ENCODE measurements around the gene ADAMTS13.

The ADAMTS13 gene

GRCh38 chr9:133430244-133430643 lies 8.1 kb downstream of the ADAMTS13 start:
- no peak for TF ChIP-seq CTCF (IDR thresholded peaks at IDR 0.05; ENCODE audit: control insufficient read depth, insufficient read depth, low read depth, low read length, missing control alignments)
- no peak for DNase-seq (ENCODE audit: low read depth)
- no peak overlapping the region for H3K4me3 ChIP-seq (ENCODE audit: control insufficient read depth, low read depth, low read length)

GRCh38 chr9:133433351-133433843 lies 11.2 kb downstream of the ADAMTS13 start:
- TF ChIP-seq CTCF (IDR thresholded peaks at IDR 0.05; ENCODE audit: control insufficient read depth, insufficient read depth, low read depth, low read length, missing control alignments) = no peak
- DNase-seq (ENCODE audit: low read depth) = no peak
- H3K4me3 ChIP-seq (ENCODE audit: control insufficient read depth, low read depth, low read length) = no peak overlapping the region

- no peak overlapping the region for H3K4me3 ChIP-seq (ENCODE audit: control insufficient read depth, low read depth, low read length)
- DNase-seq (ENCODE audit: low read depth) = no peak
- no peak for TF ChIP-seq CTCF (IDR thresholded peaks at IDR 0.05; ENCODE audit: control insufficient read depth, insufficient read depth, low read depth, low read length, missing control alignments)
These were observed 14.5 kb downstream of the ADAMTS13 start for GRCh38 chr9:133436681-133437080.

- no peak overlapping the region for H3K4me3 ChIP-seq (ENCODE audit: control insufficient read depth, low read depth, low read length)
- TF ChIP-seq CTCF (IDR thresholded peaks at IDR 0.05; ENCODE audit: control insufficient read depth, insufficient read depth, low read depth, low read length, missing control alignments) = peak; percentile 32
- no peak for DNase-seq (ENCODE audit: low read depth)
These were observed 15.8 kb downstream of the ADAMTS13 start for GRCh38 chr9:133437753-133438531.

- H3K4me3 ChIP-seq (ENCODE audit: control insufficient read depth, low read depth, low read length) = no peak overlapping the region
- no peak for DNase-seq (ENCODE audit: low read depth)
- TF ChIP-seq CTCF (IDR thresholded peaks at IDR 0.05; ENCODE audit: control insufficient read depth, insufficient read depth, low read depth, low read length, missing control alignments) = no peak
These were observed 17.2 kb downstream of the ADAMTS13 start for GRCh38 chr9:133439337-133439736.

GRCh38 chr9:133440874-133441273 lies 18.7 kb downstream of the ADAMTS13 start:
- H3K4me3 ChIP-seq (ENCODE audit: control insufficient read depth, low read depth, low read length) = no peak overlapping the region
- no peak for DNase-seq (ENCODE audit: low read depth)
- no peak for TF ChIP-seq CTCF (IDR thresholded peaks at IDR 0.05; ENCODE audit: control insufficient read depth, insufficient read depth, low read depth, low read length, missing control alignments)
